GM19193 (cell line): ENCODE data around the gene AIRE.

Experiments
- POLR2A ChIP-seq: IDR thresholded peaks from 4 replicates; pipeline ENCODE4 v1.6.1; 2011; ENCODE audit not compliant: insufficient read depth, insufficient read length; ENCODE audit errors: extremely low read depth

The AIRE gene

DNA sequence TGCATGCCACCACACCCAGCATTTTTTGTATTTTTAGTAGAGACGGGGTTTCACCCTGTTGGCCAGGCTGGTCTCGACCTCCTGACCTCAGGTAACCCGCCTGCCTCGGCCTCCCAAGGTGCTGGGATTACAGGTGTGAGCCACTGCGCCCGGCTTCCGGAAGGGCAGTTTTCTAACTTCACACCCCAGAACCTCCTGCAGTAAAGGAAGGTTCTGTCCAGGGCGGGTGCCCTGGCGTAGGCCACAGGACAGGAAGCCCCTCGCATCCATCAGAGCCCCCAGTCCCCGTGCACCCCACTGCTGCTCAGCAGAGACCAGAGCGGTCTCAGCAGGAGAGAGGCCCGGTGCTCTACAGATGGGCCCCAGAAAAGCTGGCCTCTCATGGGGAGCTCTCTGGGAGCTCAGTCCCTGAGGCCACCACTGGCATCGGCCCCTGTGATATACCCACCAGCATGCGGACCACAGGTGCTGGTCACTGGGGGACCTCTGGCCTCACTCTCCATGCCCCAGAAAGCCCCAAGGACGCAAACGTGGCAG, 19.9 kb upstream of the AIRE start:
- no peak for TF ChIP-seq POLR2A

DNA sequence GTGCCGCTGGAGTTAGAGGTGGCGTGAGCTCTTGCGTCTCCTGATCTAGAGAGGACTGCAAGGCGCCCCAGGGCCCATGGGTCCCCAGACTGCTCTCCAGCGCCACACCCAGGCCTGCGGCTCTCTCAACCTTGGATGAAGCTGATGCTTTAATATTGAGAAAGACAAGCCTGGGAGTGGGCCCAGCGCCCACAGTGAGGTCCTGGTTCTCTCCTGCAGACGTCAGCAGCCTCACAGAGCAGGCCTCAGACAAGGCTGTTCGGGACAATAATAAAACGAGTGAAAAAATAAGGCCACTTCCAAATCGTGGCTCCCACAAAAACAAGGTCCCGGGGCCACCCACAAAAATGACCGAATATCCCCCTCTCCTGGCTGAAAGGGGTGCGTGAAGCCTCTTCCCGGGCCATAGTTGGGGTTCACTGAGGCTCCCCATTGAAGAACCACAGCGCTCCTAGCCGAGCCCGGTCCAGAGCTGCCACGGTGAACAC, 18.0 kb upstream of the AIRE start:
- no peak for TF ChIP-seq POLR2A

DNA sequence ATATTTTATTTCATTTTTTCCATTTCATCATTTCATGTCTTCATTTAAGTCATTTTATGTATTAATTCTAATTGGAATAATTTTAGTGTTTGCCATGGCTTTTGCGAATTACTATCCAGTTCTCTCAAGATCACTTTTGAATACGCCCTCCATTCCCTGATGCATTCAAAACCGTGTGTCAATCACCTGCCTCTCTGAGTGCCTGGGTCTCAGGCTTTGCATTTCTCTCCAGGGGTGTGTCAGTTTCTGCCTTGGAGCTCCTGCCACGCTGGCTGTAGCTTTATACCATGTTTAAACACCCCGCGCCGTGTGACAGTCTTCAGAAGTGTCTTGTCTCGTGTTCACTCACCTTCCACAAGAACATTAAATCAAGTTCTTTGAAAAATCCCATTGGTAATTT, 16.6 kb upstream of the AIRE start:
- TF ChIP-seq POLR2A, result no peak

DNA sequence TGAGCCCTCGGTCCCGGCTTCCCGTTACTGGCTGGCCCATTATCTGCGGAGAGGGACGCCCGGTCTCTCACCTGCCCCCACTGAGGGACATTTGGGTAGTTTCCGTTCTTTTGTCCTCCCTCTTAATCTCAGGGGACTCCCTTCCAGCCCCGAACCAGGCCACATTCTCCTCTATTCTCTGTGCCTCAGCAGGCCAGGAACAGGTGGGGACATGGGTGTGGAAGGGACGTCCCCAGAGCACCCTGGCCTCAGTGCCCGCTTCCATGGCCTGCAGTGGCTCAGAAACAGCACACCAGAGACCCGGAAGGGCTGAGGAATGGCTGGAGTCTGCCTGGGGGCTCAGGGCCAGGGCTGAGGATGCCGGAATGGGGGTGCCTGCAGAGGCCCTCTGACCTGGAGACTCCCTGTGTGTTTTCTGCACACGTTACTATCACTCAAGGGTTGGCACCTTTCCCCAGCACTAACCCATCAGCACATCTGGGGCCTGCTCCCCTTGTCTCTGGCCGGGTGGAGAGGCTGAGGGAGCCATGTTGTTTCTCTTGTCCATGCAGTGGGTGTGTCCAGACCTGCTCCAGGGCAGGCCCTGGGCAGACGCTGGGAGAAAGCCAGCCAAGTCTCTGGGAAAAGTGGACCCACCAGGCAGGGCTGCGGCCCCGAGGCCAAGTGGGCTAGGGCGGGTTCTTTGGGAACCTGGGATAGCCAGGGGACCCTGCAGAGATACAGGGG, 14.0 kb upstream of the AIRE start:
- no peak for TF ChIP-seq POLR2A

DNA sequence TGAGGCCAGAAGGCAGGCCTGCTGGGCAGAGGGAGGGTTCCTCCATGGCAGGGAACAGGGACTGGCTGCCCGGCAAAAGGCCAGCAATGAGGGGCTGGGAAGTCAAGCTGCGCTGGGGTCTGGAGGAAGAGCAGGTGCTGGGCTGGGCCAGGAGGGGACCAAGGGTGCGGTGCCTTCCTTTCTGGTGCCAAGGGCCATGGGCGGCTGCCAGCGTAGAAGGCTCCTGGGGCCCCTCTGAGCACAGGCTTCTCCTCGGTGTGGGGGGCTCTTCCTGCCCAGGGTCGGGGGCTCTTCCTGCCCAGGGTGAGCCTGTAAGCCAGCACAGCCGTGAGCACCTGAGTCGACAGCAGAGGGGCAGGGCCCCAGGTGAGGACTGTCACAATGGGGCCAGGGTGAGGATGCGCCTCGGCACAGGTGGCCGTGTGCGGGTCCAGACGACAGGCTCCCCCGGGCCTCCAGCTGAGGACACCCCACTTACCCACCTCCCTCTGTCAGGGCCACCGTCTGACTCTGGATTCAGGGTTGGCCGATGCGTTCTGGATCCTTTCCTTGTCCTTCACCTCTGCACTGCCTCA, 13.3 kb upstream of the AIRE start:
- no peak for TF ChIP-seq POLR2A

DNA sequence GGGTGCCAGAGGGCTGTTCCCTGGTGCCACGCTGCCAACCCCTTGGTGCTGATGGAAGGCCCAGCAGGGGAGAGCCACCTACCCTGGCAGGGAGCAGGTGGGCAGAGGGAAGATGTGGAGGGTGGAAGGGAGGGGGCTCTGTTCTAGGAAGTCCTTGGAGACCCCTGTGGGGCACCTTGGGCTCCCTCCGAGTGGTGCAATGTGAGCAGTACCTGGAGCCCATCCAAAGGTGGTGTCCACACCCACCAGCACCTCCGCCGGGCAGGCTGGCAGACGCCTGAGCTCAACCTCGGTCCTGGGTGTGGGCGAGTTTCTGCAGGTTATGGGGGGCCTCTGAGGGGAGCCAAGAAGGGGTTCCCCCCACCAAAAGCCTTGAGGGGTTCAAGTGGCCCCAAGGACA, 12.6 kb upstream of the AIRE start:
- no peak for TF ChIP-seq POLR2A

DNA sequence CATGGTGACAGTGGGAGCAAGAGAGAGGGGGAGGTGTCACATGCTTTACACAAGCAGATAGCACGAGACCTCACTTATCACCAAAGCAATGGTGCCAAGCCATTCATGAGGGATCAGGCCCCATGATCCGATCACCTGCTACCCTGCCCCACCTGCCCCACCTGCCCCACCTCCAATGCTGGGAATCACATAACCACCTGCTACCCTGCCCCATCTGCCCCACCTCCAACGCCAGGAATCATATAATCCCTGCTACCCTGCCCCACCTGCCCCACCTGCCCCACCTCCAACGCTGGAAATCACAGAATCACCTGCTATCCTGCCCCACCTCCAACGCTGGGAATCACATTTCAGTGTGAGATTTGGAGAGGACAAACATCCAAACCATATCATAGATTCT, 10.6 kb upstream of the AIRE start:
- TF ChIP-seq POLR2A, result no peak

DNA sequence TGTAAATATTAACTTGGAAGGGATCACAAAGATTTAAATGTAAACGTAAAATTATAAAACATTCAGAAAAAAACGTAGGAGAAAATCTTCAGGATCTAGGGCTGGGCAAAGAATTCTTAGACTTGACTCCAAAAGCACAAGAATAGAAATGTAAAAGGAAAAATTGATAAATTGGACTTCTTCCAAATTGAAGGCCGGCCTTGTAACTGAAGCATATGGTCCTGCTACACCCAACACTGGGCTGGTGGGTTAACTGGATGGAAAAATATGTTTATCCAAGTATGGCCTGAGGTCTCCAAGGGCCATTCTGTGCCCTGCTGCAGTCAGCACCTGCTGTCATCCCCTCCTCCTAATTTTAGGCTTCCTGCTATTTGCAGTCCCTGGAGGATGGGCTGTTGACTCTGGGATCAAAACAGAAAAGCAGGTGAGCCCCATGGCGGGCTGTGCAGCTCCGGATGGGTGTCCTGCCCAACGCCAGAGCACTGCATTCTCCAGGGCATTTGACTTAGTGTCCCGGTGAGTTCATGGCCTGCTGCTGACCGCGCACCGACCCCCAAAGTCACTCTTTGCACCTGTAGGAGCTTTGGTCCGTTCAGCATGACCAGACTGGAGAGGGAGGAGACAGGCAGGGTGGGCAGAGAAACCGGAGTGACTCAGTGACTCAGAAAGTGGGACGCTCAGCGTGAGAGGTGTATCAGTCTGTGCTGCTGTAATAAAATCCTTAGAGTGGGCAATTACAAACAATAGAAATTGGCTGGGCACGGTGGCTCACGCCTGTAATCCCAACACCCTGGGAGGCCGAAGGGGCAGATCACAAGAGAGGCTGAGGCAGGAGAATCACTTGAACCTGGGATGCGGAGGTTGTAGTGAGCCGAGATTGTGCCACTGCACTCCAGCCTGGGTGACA, 6.1 kb upstream of the AIRE start:
- TF ChIP-seq POLR2A, result no peak

DNA sequence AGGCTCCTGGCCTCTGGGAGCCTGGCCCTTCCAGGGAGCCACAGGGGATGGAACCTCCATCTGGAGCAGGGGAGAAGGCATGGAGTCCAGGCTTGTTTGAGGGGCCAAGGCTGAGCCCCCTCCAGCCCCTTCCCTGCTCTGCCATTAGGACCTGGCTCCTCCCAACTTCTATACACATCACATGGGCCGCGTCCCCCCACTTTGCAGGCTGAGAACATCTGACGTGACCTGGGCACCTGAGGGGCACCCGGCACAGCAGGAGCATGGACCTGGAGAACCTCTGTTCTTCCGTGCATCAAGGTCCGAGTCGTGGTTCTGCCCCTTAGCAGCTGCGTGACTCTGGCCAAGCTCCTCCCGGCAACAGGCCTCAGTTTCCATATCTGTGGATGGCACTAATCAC, 3.9 kb upstream of the AIRE start:
- TF ChIP-seq POLR2A, result no peak

DNA sequence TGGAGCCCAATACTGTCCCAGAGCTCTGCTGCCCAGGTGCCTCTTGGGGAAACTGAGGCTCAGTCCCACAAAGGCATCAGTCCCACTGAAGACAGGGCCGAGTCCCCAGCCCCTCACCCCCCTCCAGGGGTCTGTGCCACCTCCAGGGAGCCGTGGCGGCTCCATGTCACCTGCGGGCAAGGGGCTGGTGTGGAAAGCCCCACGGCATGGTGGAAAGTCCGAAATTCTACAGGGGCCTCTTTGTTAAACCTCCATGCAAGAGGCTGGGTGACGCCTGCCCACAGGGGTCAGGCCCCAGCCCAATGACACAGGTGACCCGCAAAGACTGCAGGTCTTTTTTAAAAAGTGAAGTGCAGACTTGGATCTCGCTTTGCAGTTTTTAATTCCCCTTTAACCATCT, 3.3 kb upstream of the AIRE start:
- no peak for TF ChIP-seq POLR2A

DNA sequence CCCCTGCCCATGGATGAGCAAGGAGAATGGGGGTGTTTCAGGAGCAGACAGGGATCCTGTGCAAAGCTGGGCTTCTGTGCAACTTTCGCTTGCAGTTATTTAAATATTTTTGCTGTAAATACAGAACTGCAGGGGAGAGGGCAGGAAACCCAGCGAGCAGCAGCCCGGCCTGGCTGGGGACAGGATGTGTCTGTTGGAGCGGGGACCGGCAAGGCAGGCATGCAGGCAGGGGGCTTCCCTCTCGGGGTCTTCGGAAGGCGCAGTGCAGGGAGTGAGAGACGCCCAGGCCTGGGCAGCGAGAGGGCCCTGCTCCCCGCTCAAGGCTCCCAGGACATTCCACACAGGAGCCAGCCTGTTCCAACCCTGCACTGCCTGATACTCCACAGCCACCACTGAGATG, 1.7 kb upstream of the AIRE start:
- no peak for TF ChIP-seq POLR2A

DNA sequence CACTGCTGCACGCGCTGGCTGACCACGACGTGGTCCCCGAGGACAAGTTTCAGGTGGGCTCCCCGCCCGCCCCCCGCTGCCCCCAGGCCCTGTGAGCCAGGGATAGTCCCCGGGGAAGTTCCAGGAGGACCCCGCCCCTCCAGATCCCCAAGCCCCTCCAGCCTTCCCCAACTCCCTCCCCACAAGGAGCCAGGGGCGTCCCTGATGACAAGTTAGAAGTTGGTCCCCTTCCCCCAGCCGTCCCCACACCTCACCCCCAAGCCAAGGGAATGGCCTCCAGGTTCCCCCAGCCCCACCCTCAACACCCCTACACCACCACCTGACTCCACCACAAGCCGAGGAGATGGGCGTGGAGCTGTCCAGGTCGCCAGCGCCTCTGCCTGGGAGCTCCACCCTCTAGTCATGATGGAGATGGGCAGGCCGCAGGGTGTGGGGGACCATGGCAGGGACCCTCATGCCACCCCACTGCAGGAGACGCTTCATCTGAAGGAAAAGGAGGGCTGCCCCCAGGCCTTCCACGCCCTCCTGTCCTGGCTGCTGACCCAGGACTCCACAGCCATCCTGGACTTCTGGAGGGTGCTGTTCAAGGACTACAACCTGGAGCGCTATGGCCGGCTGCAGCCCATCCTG, 525 bp downstream of the AIRE start:
- TF ChIP-seq POLR2A, result no peak

DNA sequence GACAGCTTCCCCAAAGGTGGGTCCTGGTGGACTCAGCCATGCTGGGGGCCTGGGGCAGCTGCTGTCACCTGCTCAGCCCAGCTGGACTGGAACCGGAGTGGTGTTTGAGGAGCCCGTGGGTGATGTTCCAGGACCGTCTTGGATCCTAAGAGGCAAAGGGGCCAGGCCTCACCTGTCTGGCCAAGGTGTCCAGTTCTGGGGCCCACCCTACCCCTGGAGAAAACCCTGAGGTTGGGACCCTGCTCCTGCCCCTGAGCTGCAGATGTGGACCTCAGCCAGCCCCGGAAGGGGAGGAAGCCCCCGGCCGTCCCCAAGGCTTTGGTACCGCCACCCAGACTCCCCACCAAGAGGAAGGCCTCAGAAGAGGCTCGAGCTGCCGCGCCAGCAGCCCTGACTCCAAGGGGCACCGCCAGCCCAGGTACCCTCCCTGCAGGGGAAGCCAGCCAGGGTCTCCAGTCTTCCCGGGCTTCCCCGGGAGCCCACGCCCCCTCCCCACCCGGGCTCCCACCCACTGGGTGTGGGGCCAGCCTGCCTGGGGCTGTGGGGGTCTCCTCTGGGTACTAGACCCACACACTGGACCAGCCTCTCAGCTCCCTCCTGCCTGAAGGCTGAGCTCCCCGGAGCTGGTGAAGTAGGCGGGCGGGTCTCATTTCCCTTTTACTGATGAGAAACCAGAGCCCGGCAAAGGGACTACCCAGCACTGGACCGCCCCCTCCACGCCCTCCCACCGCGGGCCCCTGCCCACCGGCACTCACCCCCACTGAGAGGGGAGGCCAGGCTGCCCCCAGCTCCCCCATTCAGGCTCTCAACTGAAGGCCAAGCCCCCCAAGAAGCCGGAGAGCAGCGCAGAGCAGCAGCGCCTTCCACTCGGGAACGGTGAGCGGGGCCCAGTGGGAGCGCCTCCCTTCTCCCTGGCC, 1.3 kb downstream of the AIRE start:
- TF ChIP-seq POLR2A, result no peak
